Peyer's patch (tissue), 4 donors: ENCODE measurements around the gene ADGRB3.

Source experiments
- CTCF ChIP-seq, 6 experiments: fragments of 450-650 bp in 4 of 6; fragments of 200-600 bp in 2 of 6; sonication (generic) in 1 of 6; IDR thresholded peaks; one replicate each; pipeline ENCODE4 v1.5.1; 2017 to 2019; ENCODE audit warnings: antibody characterized with exemption in 6 of 6, mild to moderate bottlenecking in 3 of 6, moderate library complexity in 1 of 6
- POLR2A ChIP-seq, 2 donors: fragments of 450-650 bp; IDR thresholded peaks; one replicate each; pipeline ENCODE4 v1.5.1; 2017; ENCODE audit warnings: antibody characterized with exemption in 2 of 2, mild to moderate bottlenecking in 2 of 2, moderate library complexity in 2 of 2

- no peak for TF ChIP-seq CTCF (IDR thresholded peaks at IDR 0.05)
- no peak for TF ChIP-seq POLR2A (IDR thresholded peaks at IDR 0.05)
These were observed 803.0 kb downstream of the ADGRB3 start for GRCh38 chr6:69438113-69438512.
